K562 (cell line): ENCODE data around the gene NEMP2. TPM values are rescaled to one million over a fixed set of nuclear protein-coding genes. Genes with fewer than 3 reads are reported as not detected.

ENCODE experiments used
- ATF4 ChIP-seq: fragments of 450-650 bp; formaldehyde crosslinking; IDR thresholded peaks from 2 replicates; pipeline ENCODE4 v1.4.0; 2022; ENCODE audit warnings: mild to moderate bottlenecking, moderate library complexity
- CHCHD3 ChIP-seq: fragments of 250-450 bp; sonication (Bioruptor Pico); IDR thresholded peaks from 2 replicates; pipeline ENCODE4 v2.1.2; 2022; ENCODE audit warnings: mild to moderate bottlenecking
- CSDE1 ChIP-seq, 2 experiments: fragments of 450-650 bp; IDR thresholded peaks; 2 replicates each; pipeline ENCODE4 v1.6.1; 2016; ENCODE audit warnings: mild to moderate bottlenecking in 1 of 2
- DMBX1 ChIP-seq: fragments of 250-450 bp; sonication (Bioruptor Pico); IDR thresholded peaks from 2 replicates; pipeline ENCODE4 v1.8.0; 2022; ENCODE audit warnings: inconsistent platforms, mild to moderate bottlenecking, moderate library complexity, borderline replicate concordance
- E2F6 ChIP-seq, 2 experiments: IDR thresholded peaks; 2 replicates each; pipeline ENCODE4 v1.6.1; 2011; ENCODE audit warnings: borderline replicate concordance in 1 of 2, control low read depth in 1 of 2, low read depth in 1 of 2, low read length in 1 of 2, mild to moderate bottlenecking in 1 of 2, mixed read lengths in 1 of 2, moderate library complexity in 1 of 2; ENCODE audit not compliant: insufficient read depth in 1 of 2, insufficient read length in 1 of 2, poor library complexity in 1 of 2, severe bottlenecking in 1 of 2; ENCODE audit errors: extremely low read depth in 1 of 2
- HSF4 ChIP-seq: fragments of 250-450 bp; sonication (Bioruptor Pico); IDR thresholded peaks from 2 replicates; pipeline ENCODE4 v2.1.2; 2022; ENCODE audit warnings: mild to moderate bottlenecking, moderate library complexity, borderline replicate concordance
- KLF6 ChIP-seq: fragments of 250-450 bp; sonication (Bioruptor Pico); IDR thresholded peaks from 2 replicates; pipeline ENCODE4 v1.4.0; 2020; ENCODE audit warnings: mild to moderate bottlenecking, moderate library complexity, borderline replicate concordance
- MCM5 ChIP-seq: fragments of 450-650 bp; IDR thresholded peaks from 2 replicates; pipeline ENCODE4 v1.6.1; 2016; ENCODE audit warnings: low read depth
- NFATC3 ChIP-seq: fragments of 450-650 bp; IDR thresholded peaks from 2 replicates; pipeline ENCODE4 v1.6.1; 2017; ENCODE audit warnings: mild to moderate bottlenecking
- PHF8 ChIP-seq: fragments of 200-600 bp; sonication (generic); IDR thresholded peaks from 2 replicates; pipeline ENCODE4 v1.6.1; 2012; ENCODE audit warnings: mixed run types, mild to moderate bottlenecking, inconsistent platforms, low read length, moderate library complexity, borderline replicate concordance
- RCOR1 ChIP-seq, 2 experiments: IDR thresholded peaks; 2 replicates each; pipeline ENCODE4 v1.6.1; 2012; ENCODE audit warnings: low read depth in 2 of 2, low read length in 2 of 2, borderline replicate concordance in 1 of 2, improper control_type of control experiment in 1 of 2
- SIX5 ChIP-seq, 2 experiments: IDR thresholded peaks; 2 replicates each; pipeline ENCODE4 v1.6.1; 2011; ENCODE audit warnings: low read length in 2 of 2, borderline replicate concordance in 1 of 2, low read depth in 1 of 2, mild to moderate bottlenecking in 1 of 2, moderate library complexity in 1 of 2; ENCODE audit not compliant: insufficient read depth in 1 of 2
- SMARCA4 ChIP-seq: fragments of 450-650 bp; IDR thresholded peaks from 2 replicates; pipeline ENCODE4 v1.6.1; 2016
- SREBF1 ChIP-seq: fragments of 150-350 bp; IDR thresholded peaks from 2 replicates; pipeline ENCODE4 v1.6.1; 2014; ENCODE audit warnings: antibody characterized with exemption, low read depth, low read length, borderline replicate concordance
- STAT5B ChIP-seq: fragments of 250-450 bp; sonication (Bioruptor Pico); IDR thresholded peaks from 2 replicates; pipeline ENCODE4 v1.8.0; 2021; ENCODE audit warnings: mild to moderate bottlenecking, inconsistent platforms
- TFAP4 ChIP-seq: sonication (generic); formaldehyde crosslinking; IDR thresholded peaks from 2 replicates; pipeline ENCODE4 v1.8.0; 2022; ENCODE audit warnings: missing genetic modification reagents, mild to moderate bottlenecking, moderate library complexity, borderline replicate concordance
- TFE3 ChIP-seq: fragments of 450-650 bp; formaldehyde crosslinking; IDR thresholded peaks from 2 replicates; pipeline ENCODE4 v1.4.0; 2020; ENCODE audit warnings: mild to moderate bottlenecking, mixed read lengths
- ZNF23 ChIP-seq: fragments of 250-450 bp; sonication (Bioruptor Pico); IDR thresholded peaks from 2 replicates; pipeline ENCODE4 v1.4.0; 2020; ENCODE audit warnings: mild to moderate bottlenecking
- ZNF280A ChIP-seq: fragments of 450-650 bp; IDR thresholded peaks from 2 replicates; pipeline ENCODE4 v1.6.1; 2018; ENCODE audit warnings: mild to moderate bottlenecking, low read depth; ENCODE audit not compliant: partially characterized antibody
- polyA plus RNA-seq, 8 experiments: library from polyadenylated mRNA; depleted of rRNA in 4 of 8; stranded (reverse) in 5 of 8; unstranded in 3 of 8; fragments of >200 nt; fragmentation: Nextera tagmentation in 2 of 8; fragmentation: Illumina TruSeq in 1 of 8; extraction: Ambion mirVana in 2 of 8; extraction: Trizol in 1 of 8; gene quantifications; 2 replicates each; pipeline versions ENCODE4 v1.2.1 to v1.2.3, GENCODE V29; 2011 to 2014; ENCODE audit warnings: inconsistent platforms in 1 of 8, missing spikeins in 1 of 8
- total RNA-seq, 7 experiments: library from RNA; depleted of rRNA in 6 of 7; stranded (reverse); fragments of >200 nt in 6 of 7; fragmentation: Illumina TruSeq in 2 of 7; extraction: Trizol in 2 of 7; gene quantifications; 2 replicates each; pipeline versions ENCODE4 v1.2.1 to v1.2.3, GENCODE V29; 2011 to 2021; ENCODE audit warnings: low replicate concordance in 1 of 7
- TF ChIP-seq, protein P1 (sequence below): sonication (generic); formaldehyde crosslinking; IDR thresholded peaks from 2 replicates; pipeline ENCODE4 v1.4.0; 2020; ENCODE audit warnings: mild to moderate bottlenecking, missing genetic modification reagents

Gene NEMP2
- total and polyA plus RNA-seq, 9 of the 15 experiments (the other 6 are each of a cell fraction or from before 2014, with no cell fraction given), result 0.32 to 3.0 (median 1.7) TPM

GRCh38 chr2:190459881-190460280 lies 74.6 kb downstream of the NEMP2 start (continued):
- 0 out of 2 replicates have a peak, but pooled peaks have one; percentile 62 for TF ChIP-seq ATF4
- no peak for TF ChIP-seq TFE3 (CRISPR knock-in tag)
- no peak for TF ChIP-seq ZNF280A
- TF ChIP-seq SREBF1, result no peak
- no peak for TF ChIP-seq TFAP4 (CRISPR knock-in tag)
- TF ChIP-seq CSDE1 (IDR thresholded peaks at IDR 0.05), result no peak
- TF ChIP-seq SIX5 (IDR thresholded peaks at IDR 0.05; ENCODE audit: borderline replicate concordance in 1 of 2, insufficient read depth in 1 of 2, low read depth in 1 of 2, low read length in 2 of 2), result no peak
- peak; percentile 52; the same call in 1 of the 2 replicates for TF ChIP-seq DMBX1 (CRISPR knock-in tag)
- no peak for TF ChIP-seq NFATC3
- TF ChIP-seq ZNF23 (CRISPR knock-in tag), result no peak
- no peak for TF ChIP-seq HSF4 (CRISPR knock-in tag)
- TF ChIP-seq MCM5, result no peak
- TF ChIP-seq CHCHD3 (CRISPR knock-in tag), result no peak
- no peak for TF ChIP-seq STAT5B
- peak in 1 of 2 experiments; percentile 76; a peak in 3 of 4 replicates for TF ChIP-seq RCOR1 (IDR thresholded peaks at IDR 0.05; ENCODE audit: borderline replicate concordance in 1 of 2, low read depth in 2 of 2, low read length in 2 of 2)
- no peak for TF ChIP-seq PHF8
- peak; percentile 88 for TF ChIP-seq SMARCA4
- no peak for TF ChIP-seq E2F6 (IDR thresholded peaks at IDR 0.05; ENCODE audit: borderline replicate concordance in 1 of 2, extremely low read depth in 1 of 2, insufficient read depth in 1 of 2, insufficient read length in 1 of 2, low read depth in 1 of 2, low read length in 1 of 2, poor library complexity in 1 of 2, severe bottlenecking in 1 of 2)
- TF ChIP-seq, protein P1, sequence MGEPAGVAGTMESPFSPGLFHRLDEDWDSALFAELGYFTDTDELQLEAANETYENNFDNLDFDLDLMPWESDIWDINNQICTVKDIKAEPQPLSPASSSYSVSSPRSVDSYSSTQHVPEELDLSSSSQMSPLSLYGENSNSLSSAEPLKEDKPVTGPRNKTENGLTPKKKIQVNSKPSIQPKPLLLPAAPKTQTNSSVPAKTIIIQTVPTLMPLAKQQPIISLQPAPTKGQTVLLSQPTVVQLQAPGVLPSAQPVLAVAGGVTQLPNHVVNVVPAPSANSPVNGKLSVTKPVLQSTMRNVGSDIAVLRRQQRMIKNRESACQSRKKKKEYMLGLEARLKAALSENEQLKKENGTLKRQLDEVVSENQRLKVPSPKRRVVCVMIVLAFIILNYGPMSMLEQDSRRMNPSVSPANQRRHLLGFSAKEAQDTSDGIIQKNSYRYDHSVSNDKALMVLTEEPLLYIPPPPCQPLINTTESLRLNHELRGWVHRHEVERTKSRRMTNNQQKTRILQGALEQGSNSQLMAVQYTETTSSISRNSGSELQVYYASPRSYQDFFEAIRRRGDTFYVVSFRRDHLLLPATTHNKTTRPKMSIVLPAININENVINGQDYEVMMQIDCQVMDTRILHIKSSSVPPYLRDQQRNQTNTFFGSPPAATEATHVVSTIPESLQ (CRISPR knock-in tag), result no peak
- no peak for TF ChIP-seq KLF6
